Measurements from ENCODE around the gene ABLIM2.
"Not testable (repeated sequence)": the region's sequence is repeated elsewhere in the genome, so short reads cannot be mapped to it uniquely, and the experiment has no call there.

Gene ABLIM2

DNA sequence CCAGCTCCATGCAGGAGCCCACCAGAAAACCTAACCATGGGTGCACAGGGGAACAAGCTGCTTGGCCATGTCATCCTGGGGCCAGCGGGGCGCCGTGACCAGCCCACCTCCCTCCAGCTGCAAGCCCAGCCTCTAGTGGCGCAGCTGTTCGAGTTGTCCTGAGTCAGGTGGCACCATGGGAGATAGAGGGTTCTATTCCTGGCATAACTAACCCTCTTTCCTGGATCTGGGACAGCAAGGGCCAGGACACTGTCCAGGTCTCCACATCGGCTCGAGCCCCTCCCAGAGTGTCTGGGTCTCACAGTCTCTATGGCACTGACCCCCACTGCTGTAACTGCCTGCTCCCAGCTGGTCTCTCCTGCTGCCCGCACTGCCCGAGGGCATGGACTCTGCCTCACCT lies 16.7 kb downstream of the ABLIM2 start:
- in situ Hi-C loops (cut with MboI; ENCODE audit: low sequenced_read_pairs): no loop called here
- Histone ChIP-seq H3K4me3 (no peak overlapping the region), H3K36me3 (replicated peaks) (no peaks in the 10 kb centered on the region), H3K9me3 (no peaks in the 10 kb centered on the region), H3K4me1 (no peaks in the 10 kb centered on the region), H3K27me3 (ENCODE audit: low read depth) (peaks cover 49% of the 10 kb centered on the region)
- DNase-seq (ENCODE audit: low spot score in 2 of 2): no peak

DNA sequence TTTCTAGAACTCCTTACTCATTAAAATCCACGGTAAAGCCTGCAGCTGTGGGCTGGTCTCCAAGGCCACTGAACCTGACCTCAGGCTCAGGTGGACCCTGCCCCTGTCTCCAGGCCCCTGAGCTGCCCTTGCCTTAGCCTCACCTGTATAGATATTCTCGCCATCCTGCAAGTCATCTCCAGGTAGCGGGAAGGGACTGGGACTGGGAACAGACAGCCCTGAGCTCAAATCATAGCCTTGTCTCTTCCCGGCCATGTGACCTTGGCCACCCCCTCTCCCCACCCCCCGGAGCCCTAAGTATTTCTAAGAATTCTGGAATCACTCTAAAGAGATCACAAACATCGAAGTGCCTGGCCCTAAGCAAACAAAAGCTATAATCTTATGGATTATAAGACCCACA lies 17.7 kb downstream of the ABLIM2 start:
- Histone ChIP-seq H3K9me3 (no peaks in the 10 kb centered on the region), H3K4me3 (no peak overlapping the region), H3K27me3 (ENCODE audit: low read depth) (peaks cover 39% of the 10 kb centered on the region), H3K4me1 (no peaks in the 10 kb centered on the region), H3K36me3 (replicated peaks) (no peaks in the 10 kb centered on the region)
- in situ Hi-C loops (cut with MboI; ENCODE audit: low sequenced_read_pairs): no loop called here
- no peak for DNase-seq (ENCODE audit: low spot score in 2 of 2)

GRCh38 chr4:8139726-8140125 lies 18.9 kb downstream of the ABLIM2 start:
- peaks cover 27% of the 10 kb centered on the region for H3K27me3 ChIP-seq (ENCODE audit: low read depth)
- H3K4me3 ChIP-seq; H3K36me3 ChIP-seq (replicated peaks); in situ Hi-C loops (cut with MboI; ENCODE audit: low sequenced_read_pairs); DNase-seq (ENCODE audit: low spot score in 2 of 2); H3K9me3 ChIP-seq; H3K4me1 ChIP-seq: not testable (repeated sequence)

DNA sequence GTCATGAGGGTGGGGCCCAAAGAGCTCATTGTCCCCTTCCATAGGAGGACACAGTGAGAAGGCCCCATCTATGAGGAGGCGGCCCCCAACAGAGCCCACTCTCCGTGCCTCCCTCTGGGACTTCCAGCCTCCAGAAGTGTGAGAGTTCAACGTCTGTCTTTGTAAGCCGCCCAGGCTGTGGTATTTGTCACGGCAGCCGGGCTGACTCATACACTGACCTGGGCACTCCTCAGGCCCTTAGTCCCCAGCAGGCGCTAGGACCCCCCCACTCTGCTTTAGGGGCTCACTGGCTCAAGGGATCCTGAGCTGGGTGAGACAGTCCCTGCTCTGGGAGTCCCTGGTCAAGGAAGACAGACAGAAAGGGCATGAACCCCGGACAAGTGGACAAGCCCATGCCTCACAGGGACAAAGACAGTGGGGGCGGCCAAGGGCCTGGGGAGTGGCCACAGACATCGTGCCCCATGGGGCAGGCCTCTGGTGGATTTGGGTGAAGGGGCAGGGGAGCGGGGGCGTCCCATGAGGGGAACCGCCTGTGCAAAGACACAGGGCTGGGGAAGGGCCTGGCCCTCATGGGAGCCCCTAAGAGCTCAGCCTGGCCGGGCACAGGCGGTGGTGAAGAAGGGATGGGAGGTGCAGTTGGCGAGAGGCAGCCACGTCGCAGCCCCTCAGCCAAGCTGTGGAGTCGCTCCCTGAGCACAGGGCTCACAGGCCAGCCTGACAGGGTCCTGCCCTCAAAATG lies 21.5 kb downstream of the ABLIM2 start:
- no peak for DNase-seq (ENCODE audit: low spot score in 2 of 2)
- Histone ChIP-seq H3K36me3 (replicated peaks) (no peaks in the 10 kb centered on the region), H3K4me1 (no peaks in the 10 kb centered on the region), H3K9me3 (no peaks in the 10 kb centered on the region), H3K27me3 (ENCODE audit: low read depth) (peaks cover 14% of the 10 kb centered on the region), H3K4me3 (no peak overlapping the region)
- in situ Hi-C loops (cut with MboI; ENCODE audit: low sequenced_read_pairs): no loop called here

DNA sequence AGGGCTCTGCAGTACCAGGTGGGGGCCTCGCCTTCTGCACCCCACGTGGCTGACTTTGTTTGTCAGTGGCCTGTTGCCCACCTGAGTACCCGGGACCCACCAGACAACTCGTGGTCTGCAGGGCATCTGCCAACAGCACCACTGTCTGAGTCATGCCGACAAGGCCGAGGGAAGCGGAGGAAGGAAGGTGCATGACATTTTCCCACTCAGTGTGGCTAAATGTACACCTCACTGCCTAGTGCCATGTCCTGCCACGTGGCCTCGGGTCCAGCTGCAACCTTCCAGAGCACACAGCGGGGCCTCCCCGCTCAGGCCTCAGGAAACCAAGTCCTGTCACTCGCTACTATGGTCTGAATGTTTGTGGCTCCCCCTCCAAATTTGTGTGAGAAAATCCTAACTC lies 22.1 kb downstream of the ABLIM2 start:
- Histone ChIP-seq H3K4me3 (no peak overlapping the region), H3K4me1 (no peaks in the 10 kb centered on the region), H3K27me3 (ENCODE audit: low read depth) (peaks cover 12% of the 10 kb centered on the region), H3K36me3 (replicated peaks) (no peaks in the 10 kb centered on the region), H3K9me3 (no peaks in the 10 kb centered on the region)
- in situ Hi-C loops (cut with MboI; ENCODE audit: low sequenced_read_pairs): no loop called here
- no peak for DNase-seq (ENCODE audit: low spot score in 2 of 2)

- H3K4me3 ChIP-seq: no peak overlapping the region
- H3K36me3 ChIP-seq (replicated peaks): no peaks in the 10 kb centered on the region
- in situ Hi-C loops (cut with MboI; ENCODE audit: low sequenced_read_pairs): no loop called here
- no peaks in the 10 kb centered on the region for H3K9me3 ChIP-seq
- peaks cover 12% of the 10 kb centered on the region for H3K27me3 ChIP-seq (ENCODE audit: low read depth)
- H3K4me1 ChIP-seq: no peaks in the 10 kb centered on the region
- no peak for DNase-seq (ENCODE audit: low spot score in 2 of 2)
These were observed 22.9 kb downstream of the ABLIM2 start for GRCh38 chr4:8135666-8136065.

- Histone ChIP-seq H3K36me3 (replicated peaks) (no peaks in the 10 kb centered on the region), H3K4me1 (no peaks in the 10 kb centered on the region), H3K9me3 (no peaks in the 10 kb centered on the region), H3K4me3 (no peak overlapping the region), H3K27me3 (ENCODE audit: low read depth) (peaks cover 6% of the 10 kb centered on the region; the same call in 1 of the 2 replicates)
- no peak for DNase-seq (ENCODE audit: low spot score in 2 of 2)
- in situ Hi-C loops (cut with MboI; ENCODE audit: low sequenced_read_pairs): no loop called here
These were observed 24.6 kb downstream of the ABLIM2 start for GRCh38 chr4:8133897-8134563.

DNA sequence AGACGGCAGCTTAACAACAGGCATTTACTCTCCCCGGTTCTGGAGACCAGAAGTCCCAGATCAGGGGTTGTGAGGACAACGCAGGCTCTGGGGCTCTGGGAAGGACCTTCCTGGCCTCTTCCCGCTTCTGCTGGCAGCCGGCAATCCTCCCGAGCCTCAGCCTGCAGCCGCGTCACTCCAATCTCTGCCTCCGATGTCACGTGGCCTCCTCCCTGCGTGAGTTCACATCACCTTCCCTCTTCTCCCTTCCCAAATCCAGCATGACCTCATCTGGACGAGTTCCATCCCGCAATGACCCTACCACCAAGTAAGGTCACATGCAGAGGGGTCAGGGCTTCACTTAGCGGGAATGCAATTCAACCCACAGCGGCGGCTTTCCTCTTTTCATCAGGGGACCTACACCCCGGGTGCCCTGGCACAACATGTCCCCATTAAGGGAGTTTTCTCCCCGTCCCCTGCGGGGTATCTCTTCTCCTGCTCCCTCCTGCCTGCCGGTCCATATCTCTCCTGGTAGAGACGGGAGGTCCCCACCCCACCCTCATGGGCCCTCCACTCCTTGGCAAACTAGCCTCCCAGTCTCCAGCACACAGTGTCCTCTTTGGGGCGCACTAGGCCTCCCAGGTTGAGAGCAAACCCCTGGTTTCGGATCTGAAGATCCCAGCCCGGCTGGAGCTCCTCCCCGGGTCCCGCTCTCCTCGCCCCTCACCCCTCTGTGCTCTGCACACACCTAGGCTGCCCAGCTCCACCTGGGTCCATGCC lies 25.5 kb downstream of the ABLIM2 start:
- Histone ChIP-seq H3K36me3 (replicated peaks) (no peaks in the 10 kb centered on the region), H3K4me1 (no peaks in the 10 kb centered on the region), H3K27me3 (ENCODE audit: low read depth) (peaks cover 6% of the 10 kb centered on the region; the same call in 1 of the 2 replicates), H3K9me3 (no peaks in the 10 kb centered on the region), H3K4me3 (no peak overlapping the region)
- DNase-seq (ENCODE audit: low spot score in 2 of 2): no peak
- in situ Hi-C loops (cut with MboI; ENCODE audit: low sequenced_read_pairs): no loop called here

DNA sequence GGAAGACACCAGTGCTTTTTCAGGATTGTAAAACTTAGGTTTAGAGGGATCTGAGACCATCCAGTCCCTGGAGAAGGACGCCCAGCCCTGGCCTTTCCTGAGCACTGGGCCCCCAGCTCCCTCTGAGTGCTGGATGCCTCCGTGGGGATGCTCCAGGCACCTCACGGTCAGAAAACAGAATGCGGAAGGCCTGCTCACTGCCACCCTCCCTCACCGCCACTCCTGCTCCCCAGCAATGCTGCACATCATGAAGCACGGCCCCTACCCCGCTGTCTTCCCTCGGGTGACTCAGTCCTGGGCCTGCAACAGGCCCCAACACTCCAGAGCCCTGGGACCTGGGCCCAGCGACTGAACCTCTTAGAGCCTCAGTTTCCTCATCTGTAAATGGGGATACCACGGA lies 26.2 kb downstream of the ABLIM2 start:
- Histone ChIP-seq H3K27me3 (ENCODE audit: low read depth) (peaks cover 6% of the 10 kb centered on the region; the same call in 1 of the 2 replicates), H3K9me3 (no peaks in the 10 kb centered on the region), H3K36me3 (replicated peaks) (no peaks in the 10 kb centered on the region), H3K4me3 (no peak overlapping the region), H3K4me1 (no peaks in the 10 kb centered on the region)
- in situ Hi-C loops (cut with MboI; ENCODE audit: low sequenced_read_pairs): no loop called here
- no peak for DNase-seq (ENCODE audit: low spot score in 2 of 2)

DNA sequence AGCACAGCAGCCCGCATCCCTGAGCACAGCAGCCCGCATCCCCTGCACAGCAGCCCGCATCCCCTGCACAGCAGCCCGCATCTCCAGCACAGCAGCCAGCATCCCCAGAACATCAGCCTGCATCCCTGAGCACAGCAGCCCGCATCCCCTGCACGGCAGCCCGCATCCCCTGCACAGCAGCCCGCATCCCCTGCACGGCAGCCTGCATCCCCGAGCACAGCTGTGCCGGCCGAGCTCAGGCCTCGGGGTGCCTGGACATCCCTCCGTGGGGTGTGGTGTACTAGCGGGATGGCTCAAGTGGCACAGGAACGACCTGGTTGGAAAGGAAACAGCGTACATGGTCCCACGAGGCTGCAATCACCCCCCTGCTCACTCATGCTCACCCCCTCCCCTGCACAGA lies 26.8 kb downstream of the ABLIM2 start:
- in situ Hi-C loops (cut with MboI; ENCODE audit: low sequenced_read_pairs): no loop called here
- Histone ChIP-seq H3K9me3 (no peaks in the 10 kb centered on the region), H3K27me3 (ENCODE audit: low read depth) (peaks cover 6% of the 10 kb centered on the region; the same call in 1 of the 2 replicates), H3K4me3 (no peak overlapping the region), H3K4me1 (no peaks in the 10 kb centered on the region), H3K36me3 (replicated peaks) (no peaks in the 10 kb centered on the region)
- no peak for DNase-seq (ENCODE audit: low spot score in 2 of 2)

DNA sequence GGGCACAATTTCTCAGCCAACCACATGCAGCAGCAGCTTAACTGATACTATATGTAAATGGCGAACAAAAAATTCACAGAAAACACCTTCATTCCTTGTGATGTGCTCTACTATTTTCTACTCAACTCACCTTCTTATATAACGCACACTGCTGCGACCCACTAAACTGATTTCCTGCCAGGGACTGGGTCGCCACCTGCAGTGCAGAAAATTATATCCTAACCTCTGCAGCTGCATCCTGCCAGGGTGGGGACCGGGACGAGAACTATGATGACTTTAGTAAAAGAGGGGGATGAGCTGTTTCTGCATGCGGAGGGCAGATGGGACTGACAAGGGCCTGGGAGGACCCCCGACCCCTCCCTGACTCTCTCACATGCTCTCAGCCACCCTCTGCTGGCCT lies 27.4 kb downstream of the ABLIM2 start:
- no peak overlapping the region for H3K4me3 ChIP-seq
- in situ Hi-C loops (cut with MboI; ENCODE audit: low sequenced_read_pairs): no loop called here
- H3K36me3 ChIP-seq (replicated peaks): no peaks in the 10 kb centered on the region
- H3K27me3 ChIP-seq (ENCODE audit: low read depth): peaks cover 6% of the 10 kb centered on the region; the same call in 1 of the 2 replicates
- DNase-seq (ENCODE audit: low spot score in 2 of 2): no peak
- H3K4me1 ChIP-seq: no peaks in the 10 kb centered on the region
- no peaks in the 10 kb centered on the region for H3K9me3 ChIP-seq

GRCh38 chr4:8130346-8131066 lies 28.1 kb downstream of the ABLIM2 start:
- in situ Hi-C loops (cut with MboI; ENCODE audit: low sequenced_read_pairs): no loop called here
- no peak for DNase-seq (ENCODE audit: low spot score in 2 of 2)
- Histone ChIP-seq H3K27me3 (ENCODE audit: low read depth) (peaks cover 6% of the 10 kb centered on the region; the same call in 1 of the 2 replicates), H3K4me3 (no peak overlapping the region), H3K36me3 (replicated peaks) (no peaks in the 10 kb centered on the region), H3K4me1 (no peaks in the 10 kb centered on the region), H3K9me3 (no peaks in the 10 kb centered on the region)

GRCh38 chr4:8129785-8130184 lies 28.8 kb downstream of the ABLIM2 start:
- in situ Hi-C loops (cut with MboI; ENCODE audit: low sequenced_read_pairs): no loop called here
- DNase-seq (ENCODE audit: low spot score in 2 of 2): no peak
- Histone ChIP-seq H3K27me3 (ENCODE audit: low read depth) (peaks cover 10% of the 10 kb centered on the region), H3K4me1 (no peaks in the 10 kb centered on the region), H3K9me3 (no peaks in the 10 kb centered on the region), H3K36me3 (replicated peaks) (no peaks in the 10 kb centered on the region), H3K4me3 (no peak overlapping the region)
